HG03565 (cell line): ENCODE measurements around the gene NXPE1.
"Not testable (repeated sequence)": the region's sequence is repeated elsewhere in the genome, so short reads cannot be mapped to it uniquely, and the experiment has no call there.

Experiments
- ATAC-seq: cut with Tn5 transposase; IDR thresholded peaks from one replicate; pipeline ENCODE4 v1.9.1; 2021; ENCODE audit warnings: mild to moderate bottlenecking, moderate library complexity; ENCODE audit not compliant: unreplicated experiment

Gene NXPE1

DNA sequence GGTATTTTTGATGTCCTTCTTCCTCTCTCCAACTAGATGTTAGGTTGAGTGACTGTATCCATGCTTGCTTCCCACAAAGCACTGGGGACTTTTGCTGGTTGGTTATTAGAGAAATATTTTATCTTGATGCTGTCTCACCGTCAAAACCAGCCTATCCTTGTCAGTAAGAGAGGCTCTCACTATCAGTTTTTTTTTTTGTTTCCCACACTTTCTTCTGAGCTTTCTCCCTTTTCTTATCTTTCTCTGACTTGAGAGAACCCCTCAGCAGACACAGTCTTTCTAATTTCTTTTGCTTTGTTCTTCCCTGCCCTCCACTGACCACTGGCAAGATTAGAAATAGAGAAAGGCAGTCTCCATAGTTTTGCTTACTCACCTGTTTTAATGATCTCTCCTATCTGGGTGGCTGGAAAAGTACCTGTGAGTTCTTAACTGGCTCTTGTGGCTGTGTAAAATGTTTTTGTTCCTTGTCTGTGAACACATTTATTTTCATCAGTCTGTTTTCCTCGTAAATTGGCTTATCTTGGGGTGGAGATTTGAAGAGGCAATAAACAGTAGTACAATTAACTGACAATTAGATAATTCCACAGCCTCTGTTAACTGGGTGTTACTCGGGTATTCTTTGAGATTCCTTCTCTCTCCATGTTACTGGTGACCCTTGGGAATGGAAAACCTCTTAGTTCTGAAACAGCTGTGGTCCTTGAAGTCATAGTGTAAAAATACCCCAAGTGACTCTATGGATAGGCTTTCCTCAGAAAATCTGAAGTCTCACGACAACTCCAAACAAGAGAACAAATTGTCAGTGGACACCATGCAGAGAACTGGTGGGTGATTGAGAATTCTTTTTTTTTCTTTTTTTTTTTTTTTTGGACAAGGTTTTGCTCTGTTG, at the start of gene NXPE1:
Gene NXPE1, minus strand, starts transcription at position 457 of the 886 bp plus-strand sequence. CDS start 8,680 bp downstream, outside the sequence.
- no peak for ATAC-seq

DNA sequence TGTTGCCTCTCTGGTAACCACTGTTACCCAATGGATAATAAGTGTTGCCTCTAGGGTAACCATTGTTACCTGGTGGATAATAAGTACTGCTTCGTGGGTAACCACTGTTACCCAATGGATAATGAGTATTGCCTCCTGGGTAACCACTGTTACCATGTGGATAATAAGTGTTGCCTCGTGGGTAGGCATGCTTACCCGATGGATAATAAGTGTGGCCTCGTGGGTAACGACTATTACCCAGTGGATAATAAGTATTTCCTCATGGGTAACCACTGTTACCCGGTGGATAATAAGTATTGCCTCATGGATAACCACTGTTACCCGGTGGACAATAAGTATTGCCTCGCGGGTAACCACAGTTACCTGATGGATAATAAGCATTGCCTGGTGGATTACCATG, 49.7 kb upstream of the NXPE1 start:
- ATAC-seq, result no peak

DNA sequence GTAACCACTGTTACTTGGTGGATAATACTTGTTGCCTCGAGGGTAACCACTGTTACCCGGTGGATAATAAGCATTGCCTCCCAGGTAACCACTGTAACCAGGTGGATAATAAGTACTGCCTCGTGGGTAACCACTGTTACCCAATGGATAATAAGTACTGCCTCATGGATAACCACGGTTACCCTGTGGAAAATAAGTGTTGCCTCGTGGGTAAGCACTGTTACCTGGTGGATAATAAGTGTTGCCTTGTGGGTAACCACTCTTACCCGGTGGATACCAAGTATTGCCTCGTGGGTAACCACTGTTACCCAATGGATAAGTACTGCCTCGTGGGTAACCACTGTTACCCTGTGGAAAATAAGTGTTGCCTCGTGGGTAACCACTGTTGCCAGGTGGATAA, 48.9 kb upstream of the NXPE1 start:
- not testable (repeated sequence) for ATAC-seq

DNA sequence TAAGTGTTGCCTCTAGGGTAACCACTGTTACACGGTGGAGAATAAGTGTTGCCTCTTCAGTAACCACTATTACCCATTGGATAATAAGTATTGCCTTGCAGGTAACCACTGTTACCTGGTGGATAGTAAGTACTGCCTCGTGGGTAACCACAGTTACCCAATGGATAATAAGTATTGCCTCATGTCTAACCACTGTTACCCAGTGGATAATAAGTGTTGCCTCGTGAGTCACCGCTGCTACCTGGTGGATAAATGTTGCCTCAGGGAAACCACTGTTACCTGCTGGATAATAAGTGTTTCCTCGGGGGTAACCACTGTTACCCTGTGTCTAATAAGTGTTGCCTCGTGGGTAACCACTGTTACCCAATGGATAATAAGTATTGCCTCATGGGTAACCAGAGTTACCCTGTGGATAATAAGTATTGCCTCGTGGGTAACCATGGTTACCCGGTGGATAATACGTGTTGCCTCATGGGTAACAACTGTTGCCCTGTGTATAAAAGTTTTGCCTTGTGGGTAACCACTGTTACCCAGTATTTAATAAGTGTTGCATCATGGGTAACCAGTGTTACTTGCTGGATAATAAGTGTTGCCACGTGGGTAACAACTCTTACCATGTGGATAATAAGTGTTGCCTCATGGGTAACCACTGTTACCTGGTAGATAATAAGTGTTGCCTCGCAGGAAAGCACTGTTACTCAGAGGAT, 48.2 kb upstream of the NXPE1 start:
- ATAC-seq, result no peak

DNA sequence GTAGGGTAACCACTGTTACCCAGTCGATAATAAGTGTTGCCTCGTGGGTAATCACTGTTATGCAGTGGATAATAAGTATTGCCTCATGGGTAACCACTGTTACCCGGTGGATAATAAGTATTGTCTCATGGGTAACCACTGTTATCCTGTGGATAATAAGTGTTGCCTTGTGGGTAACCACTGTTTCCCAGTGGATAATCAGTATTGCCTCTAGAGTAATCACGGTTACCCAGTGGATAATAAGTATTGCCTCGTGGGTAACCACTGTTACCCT, 47.1 kb upstream of the NXPE1 start:
- ATAC-seq, result not testable (repeated sequence)

DNA sequence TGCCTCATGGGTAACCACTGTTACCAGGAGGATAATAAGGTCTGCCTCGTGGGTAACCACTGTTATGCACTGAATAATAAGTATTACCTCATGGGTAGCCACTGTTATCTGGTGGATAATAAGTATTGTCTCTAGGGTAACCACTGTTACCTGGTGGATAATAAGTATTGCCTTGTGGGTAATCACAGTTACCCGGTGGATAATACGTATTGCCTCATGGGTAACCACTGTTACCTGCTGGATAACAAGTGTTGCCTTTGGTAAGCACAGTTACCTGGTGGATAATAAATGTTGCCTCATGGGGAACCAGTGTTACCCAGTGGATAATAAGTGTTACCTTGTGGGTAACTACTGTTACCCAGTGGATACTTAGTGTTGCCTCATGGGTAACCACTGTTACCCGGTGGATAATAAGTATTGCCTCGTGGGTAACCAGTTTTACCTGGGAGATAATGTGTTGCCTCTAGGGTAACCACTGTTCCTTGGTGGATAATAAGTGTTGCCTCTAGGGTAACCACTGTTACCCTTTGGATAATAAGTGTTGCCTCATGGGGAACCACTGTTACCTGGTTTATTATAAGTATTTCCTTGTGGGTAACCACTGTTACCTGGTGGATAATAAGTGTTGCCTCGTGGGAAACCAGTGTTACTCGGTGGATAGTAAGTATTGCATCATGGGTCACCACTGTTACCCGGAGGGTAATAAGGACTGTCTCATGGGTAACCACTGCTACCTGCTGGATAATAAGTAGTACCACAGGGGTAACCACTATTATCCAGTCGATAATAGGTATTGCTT, 46.5 kb upstream of the NXPE1 start:
- ATAC-seq, result no peak

DNA sequence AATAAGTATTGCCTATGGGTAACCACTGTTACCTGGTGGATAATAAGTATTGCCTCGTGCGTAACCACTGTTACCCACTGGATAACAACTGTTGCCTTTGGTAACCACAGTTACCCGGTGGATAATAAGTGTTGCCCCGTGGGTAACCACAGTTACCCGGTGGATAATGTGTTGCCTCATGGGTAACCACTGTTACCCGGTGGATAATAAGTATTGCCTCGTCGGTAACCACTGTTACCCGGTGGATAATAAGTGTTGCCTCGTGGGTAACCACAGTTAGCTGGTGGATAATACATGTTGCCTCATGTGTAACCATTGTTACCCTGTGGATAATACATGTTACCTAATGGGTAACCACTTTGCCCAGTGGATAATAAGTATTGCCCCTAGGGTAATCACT, 45.7 kb upstream of the NXPE1 start:
- no peak for ATAC-seq

DNA sequence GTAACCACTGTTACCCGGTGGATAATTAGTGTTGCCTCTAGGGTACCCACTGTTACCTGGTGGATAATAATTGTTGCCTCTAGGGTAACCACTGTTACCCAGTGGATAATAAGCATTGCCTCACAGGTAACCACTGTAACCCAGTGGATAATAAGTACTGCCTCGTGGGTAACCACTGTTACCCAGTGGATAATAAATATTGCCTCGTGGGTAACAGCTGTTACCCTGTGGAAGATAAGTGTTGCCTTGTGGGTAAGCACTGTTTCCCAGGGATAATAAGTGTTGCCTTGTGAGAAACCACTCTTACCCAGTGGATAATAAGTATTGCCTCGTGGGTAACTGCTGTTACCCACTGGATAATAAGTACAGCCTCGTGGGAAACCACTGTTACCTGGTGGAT, 45.2 kb upstream of the NXPE1 start:
- no peak for ATAC-seq

DNA sequence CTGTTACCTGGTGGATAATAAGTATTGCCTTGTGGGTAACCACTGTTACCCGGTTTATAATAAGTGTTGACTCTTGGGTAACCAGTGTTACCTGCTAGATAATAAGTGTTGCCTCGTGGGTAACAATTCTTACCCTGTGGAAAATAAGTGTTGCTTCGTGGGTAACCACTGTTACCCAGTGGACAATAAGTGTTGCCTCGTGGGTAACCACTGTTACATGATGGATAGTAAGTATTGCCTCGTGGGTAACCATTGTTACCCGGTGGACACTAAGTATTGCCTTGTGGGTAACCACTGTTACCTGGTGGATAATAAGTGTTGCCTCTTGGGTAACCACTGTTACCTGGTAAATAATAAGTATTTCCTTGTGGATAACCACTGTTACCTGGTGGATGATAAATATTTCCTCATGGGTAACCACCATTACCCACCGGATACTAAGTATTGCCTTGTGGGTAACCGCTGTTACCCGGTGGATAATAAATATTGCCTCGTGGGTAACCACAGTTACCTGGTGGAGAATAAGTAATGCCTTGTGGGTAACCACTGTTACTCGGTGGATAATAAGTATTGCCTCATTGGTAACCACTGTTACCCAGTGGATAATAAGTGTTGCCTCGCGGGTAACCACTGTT, 44.6 kb upstream of the NXPE1 start:
- ATAC-seq, result no peak

DNA sequence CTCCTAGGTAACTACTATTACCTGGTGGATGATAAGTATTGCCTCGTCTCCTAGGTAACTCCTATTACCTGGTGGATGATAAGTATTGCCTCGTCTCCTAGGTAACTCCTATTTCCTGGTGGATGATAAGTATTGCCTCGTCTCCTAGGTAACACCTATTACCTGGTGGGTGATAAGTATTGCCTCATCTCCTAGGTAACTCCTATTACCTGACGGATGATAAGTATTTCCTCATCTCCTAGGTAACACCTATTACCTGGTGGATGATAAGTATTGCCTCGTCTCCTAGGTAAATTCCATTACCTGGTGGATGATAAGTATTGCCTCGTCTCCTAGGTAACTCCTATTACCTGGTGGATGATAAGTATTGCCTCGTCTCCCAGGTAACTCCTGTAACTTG, 43.5 kb upstream of the NXPE1 start:
- ATAC-seq, result not testable (repeated sequence)

DNA sequence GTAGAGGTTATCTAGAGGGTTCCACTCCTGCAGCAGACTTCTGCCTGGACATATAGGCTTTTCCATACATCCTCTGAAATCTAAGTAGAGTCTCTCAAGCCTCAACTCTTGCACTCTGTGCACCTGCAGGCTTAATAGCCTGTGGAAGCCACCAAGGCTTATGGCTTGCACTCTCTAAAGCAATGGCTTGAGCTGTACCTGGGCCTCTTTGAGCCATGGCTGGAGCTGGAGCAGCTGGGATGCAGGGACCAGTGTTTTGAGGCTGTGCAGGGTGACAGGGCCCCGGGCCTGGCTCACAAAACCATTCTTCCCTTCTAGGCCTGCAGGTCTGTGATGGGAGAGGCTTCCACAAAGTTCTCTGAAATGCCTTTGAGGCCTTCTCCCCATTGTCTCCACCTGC, 38.8 kb upstream of the NXPE1 start:
- no peak for ATAC-seq

DNA sequence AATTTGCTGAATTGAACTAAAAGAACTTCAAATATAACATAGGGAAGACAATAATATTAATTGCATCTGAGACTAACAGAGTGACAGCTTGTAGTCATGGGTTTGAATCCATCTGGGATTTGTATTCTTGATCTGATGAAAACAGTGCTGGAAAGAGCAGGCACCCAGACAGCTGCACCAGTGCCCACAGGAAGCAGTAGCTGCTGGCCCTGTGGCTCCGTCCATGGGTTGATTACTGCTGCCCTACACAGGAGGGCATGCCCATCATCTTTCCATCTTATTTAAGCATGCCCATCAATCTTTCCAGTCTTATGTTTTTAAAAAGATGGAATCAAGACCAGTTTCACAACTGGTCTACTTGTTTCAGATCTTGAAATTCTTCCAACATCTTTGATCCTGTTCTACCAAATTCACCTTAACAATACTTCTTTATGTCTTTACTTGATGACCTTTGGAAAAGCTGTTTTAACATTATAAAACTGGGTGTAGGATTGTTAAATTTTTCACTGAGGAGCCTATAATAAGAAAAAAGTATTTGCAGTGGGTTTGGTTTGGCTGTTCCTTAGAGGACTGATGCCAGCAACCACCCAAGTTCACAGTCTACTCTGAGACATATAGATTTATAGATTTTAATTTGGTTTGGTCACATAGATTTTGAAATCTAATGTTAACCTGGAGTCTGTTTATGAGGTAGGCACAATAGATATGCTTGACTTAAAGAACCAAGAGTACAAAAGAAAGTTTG, 36.7 kb upstream of the NXPE1 start:
- ATAC-seq, result no peak

DNA sequence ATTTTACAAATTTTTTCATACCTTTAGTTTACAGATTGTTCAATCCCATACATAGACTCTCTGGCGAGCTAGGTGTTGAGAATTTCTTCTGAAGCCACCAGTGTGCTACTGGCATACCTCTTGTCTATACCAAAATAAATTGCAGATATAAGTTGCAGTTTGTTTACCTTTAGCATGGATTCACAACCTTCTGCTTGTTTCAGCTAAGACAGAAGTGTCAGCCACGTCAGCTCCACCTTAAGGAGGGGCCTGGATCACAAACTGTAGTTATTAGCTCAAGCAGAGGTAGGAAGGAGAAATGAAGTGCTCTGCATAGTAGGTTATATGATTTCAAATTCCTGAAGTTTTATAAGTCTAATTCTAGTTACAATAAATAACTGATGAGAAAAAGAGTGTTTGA, 35.9 kb upstream of the NXPE1 start, which contains the start of gene NXPE4:
Gene NXPE4, minus strand, starts transcription at position 216 of the 400 bp plus-strand sequence. CDS start 1,027 bp downstream, outside the sequence.
- no peak for ATAC-seq

DNA sequence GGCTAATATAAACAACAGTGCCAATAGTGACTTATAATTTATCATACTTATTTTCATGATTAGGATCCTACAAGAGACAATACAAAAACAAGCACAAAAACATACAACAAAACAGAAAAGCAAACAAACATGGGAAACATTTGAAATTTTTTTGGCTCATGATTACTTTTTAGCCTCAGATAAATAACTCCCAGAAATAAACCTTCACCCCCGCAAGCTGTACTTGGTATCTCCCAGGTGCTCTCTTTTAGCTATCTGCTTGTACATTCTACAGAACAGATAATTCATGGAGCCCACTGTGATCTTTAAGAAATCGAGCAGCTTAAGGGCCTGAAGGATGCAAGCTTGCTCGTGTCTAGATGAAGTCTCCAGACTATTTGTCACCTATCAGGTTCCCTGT, 35.0 kb upstream of the NXPE1 start:
- ATAC-seq, result no peak

DNA sequence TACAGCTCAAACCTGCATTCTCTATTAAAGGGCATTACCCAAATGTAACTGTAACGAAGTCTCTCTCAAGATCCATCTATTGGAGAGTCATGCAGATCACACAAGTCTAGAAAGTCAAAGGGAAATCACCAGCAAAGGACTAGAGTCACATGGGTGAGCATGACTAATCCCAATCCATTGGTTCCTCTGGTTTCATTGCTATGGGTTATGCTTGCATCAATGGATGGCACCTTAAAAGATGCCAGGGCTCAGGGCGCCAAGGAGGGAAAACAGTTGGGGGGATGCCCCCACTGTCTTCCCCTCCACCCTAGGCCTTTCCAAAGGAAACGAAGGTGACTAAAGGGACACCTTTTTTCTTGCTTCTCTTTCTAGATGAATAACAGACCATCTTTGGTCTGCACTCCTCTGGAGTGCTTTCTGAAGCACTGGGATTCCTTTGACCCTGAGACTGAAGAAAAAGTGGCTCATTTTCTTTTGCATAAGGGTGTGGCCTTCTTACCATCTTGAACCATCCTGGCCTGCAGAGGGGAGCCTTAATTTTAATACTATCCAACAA, 27.8 kb upstream of the NXPE1 start:
- ATAC-seq, result no peak

DNA sequence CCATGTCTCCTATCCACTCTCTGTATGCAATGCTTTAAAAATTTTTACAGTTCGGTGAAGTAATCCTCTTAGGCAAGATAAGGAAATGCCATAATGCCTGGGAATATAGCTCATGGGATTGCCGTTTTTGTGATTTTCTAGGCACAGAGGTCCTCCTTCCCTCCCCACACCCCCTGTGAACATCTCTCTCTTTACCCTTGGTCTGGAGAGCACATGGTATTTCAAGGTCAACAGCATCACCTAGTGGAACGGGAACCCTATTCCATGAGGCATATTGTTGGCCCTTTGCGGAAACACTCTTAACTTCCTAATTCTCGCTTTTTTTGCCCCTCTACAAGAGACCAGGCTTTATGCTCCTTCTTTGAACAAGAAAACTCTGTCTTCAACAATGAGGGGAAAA, 27.1 kb upstream of the NXPE1 start:
- ATAC-seq, result no peak

DNA sequence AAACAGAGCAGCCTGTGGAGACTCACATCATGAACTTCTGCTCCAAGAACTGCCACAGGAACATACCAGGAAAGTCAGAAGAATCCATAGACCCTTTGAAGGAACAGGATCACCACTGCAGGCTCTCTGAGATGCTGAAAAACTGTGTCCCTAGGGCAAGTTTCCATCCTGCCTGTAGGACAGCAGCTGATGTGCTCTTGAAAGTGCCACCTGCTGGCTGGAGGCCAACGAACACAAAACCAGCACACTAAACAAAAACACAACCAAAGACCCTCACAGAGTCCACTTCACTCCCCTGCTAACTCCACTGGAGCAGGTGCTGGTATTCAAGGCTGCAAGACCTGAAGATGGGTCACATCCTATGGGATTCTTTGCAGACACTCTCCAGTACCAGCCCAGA, 12.0 kb upstream of the NXPE1 start:
- ATAC-seq, result no peak

DNA sequence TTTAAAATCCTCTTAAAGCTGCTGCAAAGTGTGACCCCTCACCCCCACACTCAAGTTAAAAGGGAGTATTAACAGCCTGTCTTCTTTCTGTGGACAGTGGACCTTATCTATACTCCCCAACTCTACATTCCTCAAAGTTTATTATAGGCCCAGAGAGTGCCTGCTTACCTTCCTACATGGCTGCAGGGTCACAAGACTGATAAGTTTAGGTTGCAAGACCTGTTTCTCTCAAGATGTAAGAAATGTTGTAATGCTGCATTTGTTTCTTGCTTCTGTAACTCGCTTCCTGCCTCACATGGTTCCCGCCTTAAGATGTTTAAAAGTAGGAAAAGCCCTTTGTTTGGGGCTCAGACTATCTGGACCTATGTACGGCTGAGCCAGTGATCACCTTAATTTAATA, 10.1 kb upstream of the NXPE1 start:
- no peak for ATAC-seq

DNA sequence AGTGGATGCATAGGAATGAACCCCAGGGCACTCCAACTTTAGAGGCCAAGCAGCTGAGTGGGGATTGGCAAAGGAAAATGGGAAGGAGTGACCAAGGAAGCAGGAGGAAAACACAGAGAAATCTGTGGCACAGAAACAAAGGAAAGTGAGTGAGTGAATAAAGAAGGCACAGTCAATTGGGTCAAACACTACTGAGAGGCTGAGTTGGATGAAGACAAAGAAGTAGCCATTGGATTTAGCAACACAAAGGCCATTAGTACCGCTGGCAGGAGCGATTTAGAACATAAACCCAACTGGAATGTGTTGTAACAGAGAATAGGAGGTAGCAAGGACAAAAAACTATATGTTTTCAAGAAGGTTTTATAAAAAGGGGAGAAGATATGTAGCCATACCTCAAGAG, 6.6 kb upstream of the NXPE1 start:
- ATAC-seq, result no peak

DNA sequence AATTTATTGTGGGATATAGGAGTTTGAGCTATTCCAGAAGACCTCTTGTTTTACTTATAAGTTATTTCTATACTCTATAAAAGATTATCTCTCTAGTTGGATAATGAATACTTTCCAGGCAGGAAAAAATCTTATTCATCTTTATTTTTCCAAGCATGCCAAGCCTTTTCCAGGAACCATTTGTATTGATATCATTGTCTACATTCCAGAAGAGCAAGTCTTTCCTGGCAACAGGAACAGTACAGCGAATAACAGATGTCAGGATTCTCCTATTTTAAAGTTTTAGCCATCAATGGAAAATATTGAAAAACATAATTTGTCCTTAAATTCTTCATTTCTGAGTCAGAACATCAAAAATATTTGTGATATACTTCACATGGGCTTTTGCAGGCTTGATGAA, 5.2 kb upstream of the NXPE1 start:
- no peak for ATAC-seq
